Astrocyte of the cerebellum (primary cell): Measurements from ENCODE around the gene PIEZO1.

Source experiments
- DNase-seq: peaks from one replicate; pipeline ENCODE4 v3.0.0-alpha.2; 2011; ENCODE audit warnings: low read depth
- H3K4me3 ChIP-seq: 2 replicates; pipeline ENCODE4 v1.5.1; 2011; ENCODE audit warnings: mild to moderate bottlenecking, low read depth, low read length, moderate library complexity
- CTCF ChIP-seq: IDR thresholded peaks from 2 replicates; pipeline ENCODE4 v1.5.1; 2012; ENCODE audit warnings: low read length, low read depth, moderate library complexity, mild to moderate bottlenecking; ENCODE audit errors: missing control alignments
- in situ Hi-C: cut with HindIII; loops from 2 replicates; pipeline ENCODE4 v1.10.0; 2017; ENCODE audit warnings: low sequenced_read_pairs

PIEZO1 gene

GRCh38 chr16:88712362-88712979 is 72.5 kb downstream of the PIEZO1 start:
- H3K4me3 ChIP-seq, result no peak overlapping the region
- DNase-seq, result no peak
- no peak for TF ChIP-seq CTCF
- in situ Hi-C loops, result no loop called here

- no peak overlapping the region for H3K4me3 ChIP-seq
- no peak for TF ChIP-seq CTCF
- DNase-seq, result no peak
- in situ Hi-C loops, result no loop called here
Observed at GRCh38 chr16:88711750-88712340, 73.2 kb downstream of the PIEZO1 start.

- DNase-seq, result no peak
- TF ChIP-seq CTCF, result no peak
- no peak overlapping the region for H3K4me3 ChIP-seq
- in situ Hi-C loops, result no loop called here
Observed at GRCh38 chr16:88710556-88710955, 74.5 kb downstream of the PIEZO1 start.

GRCh38 chr16:88706965-88707826 is 77.8 kb downstream of the PIEZO1 start:
- in situ Hi-C loops, result no loop called here
- H3K4me3 ChIP-seq, result peak overlapping the region; percentile 95
- DNase-seq, result no peak
- no peak for TF ChIP-seq CTCF

- in situ Hi-C loops, result no loop called here
- no peak for TF ChIP-seq CTCF
- peak within 1 kb of the TSS; percentile 95 for H3K4me3 ChIP-seq
- peak; percentile 54 for DNase-seq
Observed at GRCh38 chr16:88706229-88706964, 78.6 kb downstream of the PIEZO1 start, which contains the start of the genes CTU2 and RNF166. TSS of gene CTU2 (plus strand) at chr16:88706503. CDS start at chr16:88706531, 28 bp downstream. TSS of gene RNF166 (minus strand) at chr16:88706408. CDS start at chr16:88706325, 83 bp downstream.

GRCh38 chr16:88705801-88706228 is 79.2 kb downstream of the PIEZO1 start:
- in situ Hi-C loops, result no loop called here
- TF ChIP-seq CTCF, result no peak
- peak overlapping the region; percentile 95 for H3K4me3 ChIP-seq
- DNase-seq, result no peak
